NCI-H524 (cell line): ENCODE measurements around the gene B3GNT9.
A peak's percentile ranks its signal among the peaks of the same experiment; 100 is the strongest.

Experiments used
- DNase-seq, 2 experiments: peaks; one replicate each; lab custom pipeline; 2025; lab: John Stamatoyannopoulos, UW

B3GNT9 gene

GRCh38 chr16:67184995-67185650 lies 34.3 kb upstream of the B3GNT9 start:
- peak; percentile 64 to 80 for DNase-seq

- peak; percentile 33 to 75 for DNase-seq
Observed at GRCh38 chr16:67184453-67184994, 33.7 kb upstream of the B3GNT9 start.

DNA sequence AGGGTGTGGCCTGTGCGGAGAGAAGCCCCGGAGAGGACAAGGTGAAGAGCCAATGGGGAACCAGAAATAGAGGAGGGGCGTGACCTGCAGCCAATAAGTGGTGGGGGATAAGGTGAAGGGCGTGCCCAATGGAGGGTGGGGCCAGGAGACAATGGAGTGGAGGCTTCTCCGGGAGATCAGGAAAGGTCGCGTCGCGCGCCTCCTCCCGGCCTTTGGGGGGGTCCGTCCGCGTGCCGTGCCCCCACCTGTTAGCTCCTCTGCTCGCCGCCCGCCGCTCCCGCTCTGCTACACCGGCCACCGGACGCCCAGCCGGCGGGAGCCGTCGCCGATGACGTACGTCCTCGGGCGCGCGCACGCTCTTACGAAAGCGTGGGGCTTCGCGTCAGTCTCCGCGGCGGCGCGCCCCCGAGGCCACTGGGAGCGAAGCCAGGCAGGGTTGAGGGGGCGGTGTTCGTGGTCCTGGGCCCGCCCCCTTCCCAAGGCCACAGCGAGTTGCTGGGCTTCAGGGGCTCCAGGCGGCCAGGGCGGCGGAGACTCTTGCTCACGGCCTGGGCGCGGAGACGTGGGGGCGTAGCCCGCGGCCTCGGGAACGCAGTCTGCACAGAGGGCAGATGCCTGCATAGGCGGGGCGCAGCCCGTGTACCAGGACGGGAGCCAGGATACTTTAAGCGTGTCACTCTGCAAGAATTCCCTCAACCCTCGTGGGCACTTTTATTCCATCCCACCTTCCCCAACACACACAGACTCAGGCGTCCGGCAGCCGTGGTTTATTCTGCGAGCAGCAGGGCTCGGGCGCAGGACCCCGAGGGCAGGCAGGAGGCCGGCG lies 33.0 kb upstream of the B3GNT9 start, which contains the start of gene MATCAP1:
TSS of gene MATCAP1 (minus strand) at position 337 of the 826 bp plus-strand sequence. CDS start 3,353 bp downstream, outside the sequence.
- DNase-seq = peak; percentile 99

DNA sequence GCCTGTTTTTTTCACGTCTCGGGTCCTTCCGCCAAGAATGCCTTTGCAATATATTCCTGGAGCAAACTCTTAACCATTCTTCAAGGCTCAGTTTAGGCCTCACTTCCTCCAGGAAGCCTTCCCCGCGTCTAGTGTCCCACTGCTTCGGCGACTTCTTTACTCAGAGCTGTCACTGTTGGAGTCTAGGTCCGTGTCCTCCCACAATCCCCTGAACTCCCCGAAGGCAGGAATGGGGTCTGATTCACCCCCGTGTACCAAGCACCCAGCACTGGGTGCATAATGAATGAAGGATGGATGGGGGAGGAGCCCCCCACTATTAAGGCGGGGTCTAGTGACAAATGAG lies 32.5 kb upstream of the B3GNT9 start:
- DNase-seq = no peak

DNA sequence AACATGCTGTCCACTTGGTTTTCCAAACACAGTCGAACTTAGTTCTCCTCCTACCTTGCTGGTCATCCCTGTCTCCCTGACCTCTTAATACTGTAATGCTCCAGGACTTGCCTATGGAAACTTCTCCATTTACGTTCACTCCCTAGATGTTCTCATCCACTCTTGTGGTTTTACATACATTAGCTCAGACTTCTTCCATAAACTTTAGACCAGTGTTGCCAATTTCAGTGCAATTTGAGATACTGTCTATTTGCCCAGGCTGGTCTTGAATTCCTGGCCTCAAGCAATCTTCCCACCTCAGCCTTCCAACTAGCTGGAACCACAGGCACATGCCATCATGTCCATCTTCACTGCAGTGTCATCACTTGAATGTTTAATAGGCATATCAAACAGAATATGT lies 31.5 kb upstream of the B3GNT9 start:
- no peak for DNase-seq

- no peak for DNase-seq
Observed at GRCh38 chr16:67181346-67181745, 30.5 kb upstream of the B3GNT9 start.

DNA sequence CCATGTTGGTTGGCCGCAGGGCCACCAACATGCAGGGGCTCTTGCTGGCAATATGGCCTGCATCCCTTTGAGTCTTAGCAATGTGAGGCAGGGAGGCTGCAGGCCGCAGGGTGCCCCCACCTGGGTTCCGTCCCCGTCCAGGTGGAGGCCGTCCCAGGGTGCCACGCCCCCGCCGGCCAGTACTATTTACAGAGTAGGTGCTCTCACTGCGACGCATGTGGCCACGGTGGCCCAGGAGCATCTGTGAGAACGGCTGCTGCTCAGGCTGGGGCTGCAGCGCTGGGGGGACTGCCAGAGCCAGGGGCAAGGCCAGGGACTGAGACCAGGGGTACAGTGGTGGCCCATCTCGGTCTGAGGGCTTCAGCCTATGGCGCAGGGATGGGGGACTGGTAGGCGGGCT lies 29.4 kb upstream of the B3GNT9 start:
- no peak for DNase-seq

- DNase-seq = peak; percentile 16 to 32
Observed at GRCh38 chr16:67179421-67180080, 28.8 kb upstream of the B3GNT9 start.

DNA sequence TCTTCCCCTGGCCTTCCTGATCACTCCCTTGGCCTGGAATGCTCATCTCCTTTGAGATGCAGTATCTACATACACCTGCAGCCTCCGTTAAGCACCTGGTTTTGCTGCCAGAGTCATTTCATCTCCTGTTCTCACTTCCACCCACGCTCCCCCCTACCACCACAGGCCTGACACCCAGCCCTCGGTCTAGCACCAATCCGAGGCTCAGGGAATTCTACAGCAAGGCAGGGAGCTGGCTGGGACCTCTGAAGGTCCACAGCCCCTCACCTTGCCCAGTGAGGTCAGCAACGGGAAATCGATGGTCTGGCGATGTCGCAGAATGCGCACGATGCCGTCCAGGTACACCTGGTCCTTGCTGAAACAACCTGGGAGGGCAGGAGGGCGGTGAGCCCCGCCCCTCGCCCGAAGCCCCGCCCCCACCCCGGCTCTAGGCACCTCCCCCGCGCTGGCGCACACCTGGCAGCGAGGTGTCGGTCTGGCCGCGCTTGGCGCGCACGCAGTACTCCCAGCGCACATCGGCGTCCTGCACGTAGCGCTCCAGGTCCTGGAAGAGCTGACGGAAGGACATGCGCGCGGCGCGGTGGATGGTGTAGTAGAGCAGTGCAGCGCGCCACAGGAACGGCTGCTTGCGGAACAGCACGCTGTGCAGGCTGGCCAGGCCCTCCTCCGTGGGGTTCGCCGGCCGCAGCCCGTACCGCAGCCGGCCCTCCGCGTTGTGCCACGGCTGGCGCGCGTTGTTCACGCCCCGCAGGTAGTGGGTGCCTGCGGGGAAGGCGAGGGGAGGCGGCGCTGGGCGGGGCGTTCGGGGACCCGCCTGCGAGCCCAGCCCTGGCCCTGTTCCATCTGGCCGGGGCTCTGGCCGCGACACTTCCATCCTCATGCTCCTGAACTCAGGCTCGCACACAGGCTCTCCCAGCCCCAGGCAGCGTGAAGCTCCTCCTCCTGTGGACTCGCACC lies 27.2 kb upstream of the B3GNT9 start:
- DNase-seq = no peak

DNA sequence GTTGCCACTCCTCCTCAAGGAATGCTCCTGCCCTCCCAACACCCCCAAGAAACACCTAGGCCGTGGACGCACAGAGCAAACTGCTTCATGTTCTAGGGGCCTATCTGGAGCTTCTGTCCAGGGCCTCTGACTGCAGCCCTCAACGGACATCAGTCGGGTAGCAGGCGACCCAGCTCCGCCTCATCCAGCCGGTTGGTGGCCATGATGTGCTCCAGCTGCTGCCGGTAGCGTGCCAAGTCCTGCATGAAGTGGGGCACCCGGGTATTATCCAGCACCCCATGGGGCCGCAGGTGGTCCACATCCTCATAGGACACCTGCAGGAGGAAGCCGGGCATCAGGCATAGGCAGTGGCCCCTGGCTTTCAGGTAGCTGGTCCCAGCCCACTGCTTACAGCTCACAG lies 25.9 kb upstream of the B3GNT9 start:
- DNase-seq = no peak

DNA sequence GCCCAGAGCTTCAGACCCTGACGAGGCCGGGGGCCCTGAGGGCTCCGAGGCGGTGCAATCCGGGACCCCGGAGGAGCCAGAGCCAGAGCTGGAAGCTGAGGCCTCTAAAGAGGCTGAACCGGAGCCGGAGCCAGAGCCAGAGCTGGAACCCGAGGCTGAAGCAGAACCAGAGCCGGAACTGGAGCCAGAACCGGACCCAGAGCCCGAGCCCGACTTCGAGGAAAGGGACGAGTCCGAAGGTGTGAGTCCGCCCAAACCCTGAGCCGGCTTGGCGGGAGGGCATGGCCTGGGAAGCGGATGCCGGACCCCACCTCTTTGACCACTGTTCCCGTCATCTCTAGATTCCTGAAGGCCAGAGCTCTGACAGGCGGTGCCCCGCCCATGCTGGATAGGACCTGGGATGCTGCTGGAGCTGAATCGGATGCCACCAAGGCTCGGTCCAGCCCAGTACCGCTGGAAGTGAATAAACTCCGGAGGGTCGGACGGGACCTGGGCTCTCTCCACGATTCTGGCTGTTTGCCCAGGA lies 24.0 kb upstream of the B3GNT9 start:
- no peak for DNase-seq

DNA sequence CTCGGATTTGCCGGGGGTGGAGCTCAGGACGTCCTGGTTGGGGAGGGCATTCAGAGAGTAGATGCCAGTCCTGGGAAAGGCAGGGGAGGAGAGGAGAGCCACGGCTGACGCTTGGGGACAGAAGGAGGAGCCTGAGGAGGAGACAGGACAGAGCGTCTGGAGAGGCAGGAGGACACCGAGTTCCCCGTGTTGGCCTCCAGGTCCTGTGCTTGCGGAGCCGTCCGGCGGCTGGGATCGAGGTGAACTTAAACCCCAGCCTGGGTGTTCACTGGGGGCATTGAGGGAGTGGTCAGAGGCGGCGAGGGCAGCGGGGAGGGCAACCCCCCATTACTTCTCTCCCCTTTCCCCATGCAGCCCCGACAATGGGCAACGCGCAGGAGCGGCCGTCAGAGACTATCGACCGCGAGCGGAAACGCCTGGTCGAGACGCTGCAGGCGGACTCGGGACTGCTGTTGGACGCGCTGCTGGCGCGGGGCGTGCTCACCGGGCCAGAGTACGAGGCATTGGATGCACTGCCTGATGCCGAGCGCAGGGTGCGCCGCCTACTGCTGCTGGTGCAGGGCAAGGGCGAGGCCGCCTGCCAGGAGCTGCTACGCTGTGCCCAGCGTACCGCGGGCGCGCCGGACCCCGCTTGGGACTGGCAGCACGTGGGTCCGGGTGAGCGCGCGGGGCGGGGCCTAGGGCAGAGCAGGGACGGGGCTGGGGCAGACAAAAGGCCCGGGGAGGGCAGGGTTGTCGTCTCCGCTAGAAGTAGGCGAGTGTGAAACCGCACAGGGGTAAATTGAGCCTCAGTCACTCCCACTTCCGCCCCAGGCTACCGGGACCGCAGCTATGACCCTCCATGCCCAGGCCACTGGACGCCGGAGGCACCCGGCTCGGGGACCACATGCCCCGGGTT lies 23.3 kb upstream of the B3GNT9 start:
- DNase-seq = peak; percentile 66 to 84

- no peak for DNase-seq
Observed at GRCh38 chr16:67173323-67173722, 22.5 kb upstream of the B3GNT9 start.

- DNase-seq = no peak
Observed at GRCh38 chr16:67170949-67171649, 20.3 kb upstream of the B3GNT9 start.

DNA sequence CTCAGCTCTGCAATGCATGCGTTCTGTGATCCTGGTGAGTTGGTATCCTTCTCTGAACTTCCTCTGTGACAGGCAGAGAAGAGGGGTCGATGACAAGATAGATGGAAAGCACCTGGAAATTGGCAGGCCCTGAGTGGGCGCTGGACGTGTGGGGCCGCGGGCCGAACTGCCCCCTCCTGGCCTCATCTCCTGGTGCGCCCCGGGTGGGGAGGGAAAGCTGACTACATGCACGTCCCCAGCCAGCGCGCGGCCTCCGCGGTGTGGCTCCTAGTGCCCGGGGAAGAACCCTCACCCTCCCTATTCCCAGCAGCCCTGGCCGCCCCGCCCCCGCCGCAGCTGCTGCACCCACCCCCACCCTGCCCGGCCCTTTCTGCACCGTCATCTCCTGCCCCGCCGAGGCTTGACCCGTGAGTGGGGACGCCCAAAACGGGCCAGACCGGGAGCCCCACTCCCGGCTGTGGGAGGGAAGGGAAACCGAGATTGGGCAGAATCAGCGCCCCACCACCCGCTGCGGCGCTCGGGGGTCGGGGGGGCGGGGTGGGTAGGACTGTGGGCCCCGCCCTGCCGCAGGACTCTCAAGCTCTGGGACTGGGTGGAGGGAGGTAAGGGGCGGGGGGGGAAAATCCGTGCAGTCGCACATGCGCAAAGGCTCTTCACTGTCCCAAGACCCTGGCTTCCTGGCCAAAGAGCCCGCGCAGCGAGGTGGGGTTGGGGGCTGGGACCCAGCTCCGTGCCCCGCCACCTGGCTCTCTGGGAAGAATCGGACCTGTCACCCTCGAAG lies 19.6 kb upstream of the B3GNT9 start, which contains the start of gene NOL3:
TSS of gene NOL3 (plus strand) at position 371 of the 781 bp plus-strand sequence.
- DNase-seq = peak; percentile 84 to 91

DNA sequence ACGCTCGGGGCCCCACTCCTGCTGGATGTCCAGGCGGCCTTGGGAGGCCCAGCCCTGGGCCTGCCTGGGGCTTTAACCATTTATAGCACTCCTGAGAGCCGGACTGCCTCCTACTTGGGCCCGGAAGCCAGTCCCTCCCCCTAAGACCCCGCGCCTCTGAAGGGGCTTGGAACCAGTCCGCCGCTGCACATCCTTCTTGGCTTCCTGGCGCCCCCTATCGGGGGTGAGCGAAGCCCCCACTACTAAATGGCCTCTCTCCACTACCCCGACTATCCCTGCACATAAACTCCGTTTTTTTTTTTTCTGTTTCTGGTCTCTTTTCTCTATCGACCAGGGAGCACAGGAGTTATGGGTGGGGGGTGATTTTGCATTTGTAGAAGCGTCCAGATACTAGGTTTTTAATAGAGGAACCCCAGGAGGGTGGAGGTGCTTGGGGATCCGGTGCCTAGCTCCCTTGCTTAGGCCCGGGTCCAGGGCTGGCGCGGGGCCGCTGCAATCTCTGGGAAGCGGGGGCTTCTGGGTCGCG lies 18.9 kb upstream of the B3GNT9 start:
- DNase-seq = peak; percentile 48 to 80

DNA sequence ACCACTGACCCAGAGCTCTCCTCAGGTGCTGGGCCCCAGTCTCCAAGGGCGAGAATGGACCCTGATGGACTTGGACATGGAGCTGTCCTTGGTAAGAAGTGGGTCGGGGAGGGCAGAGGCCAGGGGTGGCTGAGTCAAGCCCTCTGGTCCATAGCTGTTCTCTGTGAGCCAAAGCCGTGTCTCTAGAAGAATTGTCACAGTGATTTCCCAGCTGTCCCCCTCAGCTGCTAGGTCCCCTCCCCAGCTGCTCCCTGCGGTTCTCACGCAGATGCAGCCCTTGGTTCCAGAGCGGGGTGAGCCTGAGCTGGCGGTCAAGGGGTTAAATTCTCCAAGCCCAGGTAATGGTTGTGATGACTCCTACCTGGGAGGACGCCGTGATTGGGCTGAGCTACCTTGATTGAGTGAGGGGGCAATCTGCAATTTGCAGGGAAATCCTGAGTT lies 18.2 kb upstream of the B3GNT9 start:
- DNase-seq = no peak

- no peak for DNase-seq
Observed at GRCh38 chr16:67167588-67167987, 16.8 kb upstream of the B3GNT9 start.
